Measurements from ENCODE around the gene AAGAB. TPM values are rescaled to one million over a fixed set of nuclear protein-coding genes. Genes with fewer than 3 reads are reported as not detected.

Gene AAGAB
- polyA plus RNA-seq, 1 donor from 2014 or later, result 114 TPM

DNA sequence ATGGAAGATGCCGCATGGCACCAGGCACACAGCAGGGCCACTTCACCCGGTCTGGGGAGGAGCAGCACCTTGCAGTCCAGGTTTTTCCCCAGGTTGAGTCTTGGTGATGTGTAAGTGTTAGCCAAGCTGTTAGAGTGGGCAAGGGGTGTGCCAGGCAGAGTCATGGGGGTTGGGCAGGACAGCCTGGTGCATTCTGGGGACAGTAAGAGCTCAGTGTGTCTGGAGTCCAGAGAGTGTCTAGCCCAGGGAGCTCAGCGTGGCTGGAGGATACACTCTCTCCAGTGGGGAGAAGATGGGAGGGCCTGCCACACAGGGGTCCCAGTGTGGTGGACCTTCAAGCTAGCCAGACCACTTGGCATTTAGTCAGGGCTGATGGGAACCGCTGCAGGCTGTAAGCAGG, 87.4 kb downstream of the AAGAB start:
- Histone ChIP-seq H3K79me2 (replicated peaks; ENCODE audit: insufficient read depth, low read length) (no peaks in the 10 kb centered on the region), H3K4me2 (ENCODE audit: low read length) (no peak overlapping the region), H3K9me2 (ENCODE audit: insufficient read depth, low read length) (no peaks in the 10 kb centered on the region), H3K27ac (ENCODE audit: low read length) (no peak overlapping the region), H4K20me1 (ENCODE audit: insufficient read depth) (no peaks in the 10 kb centered on the region), H3K9ac (ENCODE audit: low read length) (no peak overlapping the region), H3F3A (ENCODE audit: insufficient read depth, low read length, poor library complexity, severe bottlenecking) (no peaks in the 10 kb centered on the region), H2AFZ (ENCODE audit: low read depth, low read length) (no peak overlapping the region), H3K27me3 (ENCODE audit: insufficient read depth, low read depth, low read length) (no peaks in the 10 kb centered on the region), H3K9me3 (ENCODE audit: low read length) (no peaks in the 10 kb centered on the region), H3K36me3 (ENCODE audit: insufficient read depth, low read length) (no peaks in the 10 kb centered on the region), H3K4me3 (ENCODE audit: low read length) (no peak overlapping the region)
- TF ChIP-seq RAD21 (conservative IDR thresholded peaks at IDR 0.05), result no peak

GRCh38 chr15:67166280-67167009, 88.0 kb downstream of the AAGAB start:
- H3K9me3 ChIP-seq (ENCODE audit: low read length), result no peaks in the 10 kb centered on the region
- no peaks in the 10 kb centered on the region for H3F3A ChIP-seq (ENCODE audit: insufficient read depth, low read length, poor library complexity, severe bottlenecking)
- H3K79me2 ChIP-seq (replicated peaks; ENCODE audit: insufficient read depth, low read length), result no peaks in the 10 kb centered on the region
- no peak overlapping the region for H3K9ac ChIP-seq (ENCODE audit: low read length)
- H3K27me3 ChIP-seq (ENCODE audit: insufficient read depth, low read depth, low read length), result no peaks in the 10 kb centered on the region
- H4K20me1 ChIP-seq (ENCODE audit: insufficient read depth), result no peaks in the 10 kb centered on the region
- H3K9me2 ChIP-seq (ENCODE audit: insufficient read depth, low read length), result no peaks in the 10 kb centered on the region
- H2AFZ ChIP-seq (ENCODE audit: low read depth, low read length), result no peak overlapping the region
- H3K36me3 ChIP-seq (ENCODE audit: insufficient read depth, low read length), result no peaks in the 10 kb centered on the region
- H3K27ac ChIP-seq (ENCODE audit: low read length), result no peak overlapping the region
- no peak overlapping the region for H3K4me2 ChIP-seq (ENCODE audit: low read length)
- no peak overlapping the region for H3K4me3 ChIP-seq (ENCODE audit: low read length)
- TF ChIP-seq SMC3 (conservative IDR thresholded peaks at IDR 0.05; ENCODE audit: poor library complexity) (no peak), CTCF (IDR thresholded peaks at IDR 0.05; ENCODE audit: poor library complexity, severe bottlenecking) (no peak), EZH2 (IDR thresholded peaks at IDR 0.05; ENCODE audit: borderline replicate concordance, insufficient read depth, low read length, poor library complexity, severe bottlenecking) (no peak), TAF1 (IDR thresholded peaks at IDR 0.05; ENCODE audit: low read depth) (no peak), RAD21 (conservative IDR thresholded peaks at IDR 0.05) (no peak), REST (IDR thresholded peaks at IDR 0.05; ENCODE audit: borderline replicate concordance) (no peak), EP300 (conservative IDR thresholded peaks at IDR 0.05; ENCODE audit: poor library complexity, severe bottlenecking) (no peak), POLR2AphosphoS5 (IDR thresholded peaks at IDR 0.05) (no peak), MXI1 (conservative IDR thresholded peaks at IDR 0.05; ENCODE audit: poor library complexity, severe bottlenecking) (no peak)

Measured in neural cell (in vitro differentiated cells).